NCI-H146 treated with DMSO at 0.1 percent for 48 hours (cell line): Measurements from ENCODE around the gene PUSL1.

Experiments
- DNase-seq: peaks from one replicate; lab custom pipeline; 2025; ENCODE audit not compliant: unreplicated experiment; lab: John Stamatoyannopoulos, UW

PUSL1 gene

DNA sequence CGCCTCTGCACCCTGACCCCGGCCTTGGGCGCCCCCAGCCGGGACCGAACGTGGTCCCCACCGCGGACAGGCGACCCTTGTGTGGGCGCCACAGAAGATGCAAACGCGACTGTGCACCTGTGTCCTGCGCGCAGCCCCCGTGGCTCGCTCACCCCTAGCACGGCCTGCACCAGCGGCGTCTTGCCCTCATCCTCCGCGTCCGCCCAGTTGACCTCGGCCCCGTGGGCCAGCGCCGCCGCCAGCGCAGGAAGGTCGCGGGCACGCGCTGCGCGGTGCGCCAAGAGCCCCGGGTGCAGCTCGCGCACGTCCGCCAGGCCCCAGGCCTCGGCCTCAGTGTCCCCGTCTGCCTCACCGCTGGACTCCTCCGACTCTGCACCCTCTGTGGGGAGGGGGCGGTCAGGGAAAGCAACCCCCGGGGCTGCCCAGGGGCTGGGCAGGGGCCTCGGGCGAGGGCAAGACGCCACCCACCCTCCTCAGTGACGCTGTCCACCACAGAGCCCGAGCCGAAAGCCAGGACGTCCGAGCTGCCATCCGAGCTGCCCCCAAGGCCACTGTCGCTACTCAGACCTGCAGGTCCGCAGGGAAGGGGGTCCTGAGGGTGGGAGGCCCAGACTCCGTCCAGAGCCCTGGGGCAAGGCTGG, 14.0 kb upstream of the PUSL1 start:
- DNase-seq: no peak

DNA sequence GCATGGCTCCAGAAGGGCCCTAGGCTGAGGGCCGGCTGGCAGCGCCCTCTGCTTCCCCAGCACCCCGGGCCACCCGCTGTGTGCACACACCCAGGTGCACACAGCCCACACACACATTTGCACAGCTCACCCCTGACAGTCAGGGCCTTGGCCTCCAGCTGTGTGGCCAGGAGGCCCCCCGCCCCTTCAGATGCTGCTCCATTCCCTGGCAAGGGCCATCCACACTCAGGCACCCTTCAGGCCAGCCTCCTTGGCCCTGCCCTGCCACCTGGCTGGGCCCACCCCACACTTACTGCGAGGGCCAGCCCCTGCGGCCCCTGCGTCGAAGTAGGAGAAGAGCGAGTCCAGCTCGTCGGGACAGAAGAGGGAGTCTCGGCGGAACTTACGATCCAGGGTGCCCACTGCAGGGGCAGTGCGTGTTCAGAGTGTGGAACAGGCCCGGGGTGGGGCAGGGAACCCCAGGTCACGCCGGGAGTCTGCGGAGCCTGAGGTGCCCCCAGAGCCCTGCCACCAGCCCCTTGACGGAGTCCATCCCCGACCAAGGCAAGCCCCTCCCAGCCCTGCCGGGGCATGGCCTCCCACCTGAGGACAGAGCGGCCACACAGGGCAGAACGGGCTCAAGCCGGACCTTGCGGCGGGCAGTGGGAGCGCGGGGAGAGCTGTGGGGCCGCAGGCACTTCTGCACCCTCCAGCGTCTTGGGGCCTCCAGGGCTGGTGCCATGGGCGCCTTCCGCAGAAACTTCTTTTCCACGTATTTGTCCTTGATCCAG, 13.1 kb upstream of the PUSL1 start:
- DNase-seq: no peak

DNA sequence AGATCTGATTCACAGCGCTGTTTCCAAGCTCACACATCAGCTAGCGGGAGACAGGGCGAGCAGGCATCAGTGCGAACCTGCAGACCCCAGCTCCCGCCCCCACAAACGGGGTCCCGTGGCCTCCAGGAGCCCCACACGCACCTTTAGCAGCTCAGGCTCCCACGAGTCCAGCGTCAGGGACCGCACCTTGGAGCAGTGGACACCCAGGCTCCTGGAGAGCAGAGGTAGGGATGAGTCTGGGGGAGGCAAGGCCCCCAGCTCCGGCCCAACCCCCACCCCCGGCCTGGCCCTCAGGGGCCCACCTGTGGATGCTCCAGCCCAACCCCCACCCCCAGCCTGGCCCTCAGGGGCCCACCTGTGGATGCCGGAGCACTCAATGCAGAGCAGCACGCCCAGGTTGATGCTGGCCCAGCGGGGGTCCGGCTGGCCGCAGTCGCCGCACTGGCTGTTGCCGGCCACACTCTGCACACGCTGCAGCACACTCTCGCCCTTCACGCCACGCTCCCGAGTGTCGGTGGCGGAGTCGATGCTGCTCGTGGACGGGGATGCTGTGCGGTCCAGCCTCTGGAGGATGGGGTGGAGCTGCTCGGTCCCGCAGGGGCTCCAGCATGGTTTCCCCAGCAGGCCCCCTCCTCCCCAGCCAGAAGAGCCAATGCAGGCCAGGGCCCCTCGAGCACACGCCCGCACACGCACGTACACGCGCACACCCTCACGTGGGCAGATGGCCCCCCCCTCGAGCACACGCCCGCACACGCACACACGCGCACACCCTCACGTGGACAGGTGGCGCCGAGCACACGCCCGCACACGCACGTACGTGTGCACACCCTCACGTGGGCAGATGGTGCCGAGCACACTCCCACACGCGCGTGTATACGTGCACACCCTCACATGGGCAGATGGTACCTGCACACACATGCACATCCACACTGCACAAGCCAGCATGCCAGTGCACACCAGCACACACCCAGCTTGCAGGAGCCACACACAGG, 12.0 kb upstream of the PUSL1 start:
- DNase-seq: no peak

DNA sequence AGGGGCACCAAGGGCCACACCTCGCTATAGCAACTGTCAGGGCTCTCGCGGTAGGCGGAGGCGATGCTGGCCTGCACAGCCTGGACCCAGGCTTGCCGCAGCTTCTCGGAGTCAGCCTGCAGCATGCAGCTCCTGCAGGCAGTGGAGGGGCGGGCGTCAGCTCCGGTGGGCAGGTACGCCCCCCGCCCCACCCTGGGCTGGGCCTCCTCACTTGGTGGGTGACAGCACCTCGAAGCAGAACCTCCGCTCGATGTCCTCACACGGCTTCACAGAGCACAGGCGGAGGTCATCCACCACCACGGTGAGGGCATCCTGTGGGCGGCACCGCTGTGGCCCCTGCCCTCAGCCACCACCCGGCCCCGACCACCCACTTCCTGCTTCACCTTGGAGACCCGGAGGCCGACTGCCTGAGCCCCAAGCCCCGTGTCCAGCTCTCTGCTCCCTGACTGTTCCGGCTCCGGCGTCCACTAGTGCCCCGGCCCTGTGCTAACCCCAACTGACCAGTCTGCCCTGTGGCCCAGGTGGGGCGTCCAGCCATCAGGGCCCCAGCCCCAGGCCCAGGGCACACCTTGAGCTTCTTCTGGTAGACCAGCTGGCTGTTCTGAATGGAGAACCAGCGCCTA, 10.5 kb upstream of the PUSL1 start:
- no peak for DNase-seq

DNA sequence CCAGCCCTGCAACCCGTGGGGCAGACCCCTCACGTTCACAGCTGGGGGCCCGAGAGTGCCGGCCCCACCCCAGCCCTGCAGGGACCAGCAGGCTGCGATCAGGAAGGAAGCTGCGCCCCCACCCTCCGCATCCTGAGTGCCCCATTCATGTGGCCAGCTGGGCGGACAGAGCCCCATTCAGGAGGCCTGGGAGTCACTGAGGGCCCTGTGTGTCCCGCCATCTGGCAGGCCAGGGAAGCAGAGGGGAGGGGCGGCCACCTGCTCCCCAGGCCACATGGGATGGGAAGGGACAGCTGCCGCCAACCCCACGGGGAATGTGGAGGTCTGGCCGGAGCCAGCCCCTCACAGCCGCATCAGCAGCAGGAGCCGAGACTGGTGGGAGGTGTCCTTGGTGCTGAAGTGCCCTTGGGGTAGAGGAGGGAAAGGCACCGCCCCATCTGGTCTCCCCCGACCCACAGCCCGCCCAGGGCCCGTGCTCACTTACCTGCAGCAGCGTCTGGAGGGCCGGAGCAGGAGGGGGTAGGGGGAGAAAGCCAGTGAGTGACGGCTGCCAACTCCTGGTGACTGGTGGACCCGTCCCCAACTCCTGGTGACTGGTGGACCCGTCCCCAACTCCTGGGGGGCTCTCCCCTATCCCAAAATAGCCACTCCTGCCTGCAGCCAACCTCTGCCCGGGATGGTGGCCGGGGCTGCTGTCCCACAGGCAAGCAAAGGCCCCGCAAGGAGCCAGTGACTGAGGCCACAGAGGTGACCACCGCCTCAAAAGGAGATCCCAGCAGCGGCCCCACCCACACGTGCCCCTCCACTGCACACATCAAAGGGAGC, 9.3 kb upstream of the PUSL1 start:
- DNase-seq: no peak

DNA sequence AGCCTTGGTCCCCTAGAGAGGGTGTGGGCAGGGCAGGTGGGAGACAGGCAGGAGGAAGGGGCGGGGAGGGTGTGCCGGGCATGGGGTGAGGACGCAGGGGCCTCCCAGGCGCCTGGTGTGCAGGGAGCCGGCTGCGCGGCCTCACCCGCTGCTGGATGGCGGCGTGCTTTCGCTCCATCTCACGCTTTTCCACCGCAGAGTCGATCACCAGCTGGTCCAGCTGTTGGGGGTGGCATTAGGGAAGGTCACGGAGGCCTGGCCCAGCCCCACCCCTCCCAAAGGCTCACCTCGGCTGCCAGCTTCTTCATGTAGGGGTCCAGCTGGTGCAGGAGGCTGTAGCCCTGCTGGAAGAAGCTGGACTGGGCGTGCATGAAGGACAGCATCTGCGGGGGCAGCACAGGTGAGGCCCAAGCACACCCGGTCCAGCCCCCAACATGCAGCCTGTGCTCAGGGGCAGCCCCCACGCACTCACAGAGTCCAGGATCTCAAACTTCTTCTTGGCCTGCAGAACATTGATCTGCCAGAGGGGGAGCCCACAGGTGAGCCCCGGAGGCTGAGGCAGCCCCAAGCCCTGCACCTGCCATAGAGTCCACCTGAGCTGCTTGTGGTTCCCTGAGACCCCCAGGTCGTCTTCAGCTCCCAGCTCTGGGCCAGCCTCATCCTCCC, 8.6 kb upstream of the PUSL1 start:
- no peak for DNase-seq

DNA sequence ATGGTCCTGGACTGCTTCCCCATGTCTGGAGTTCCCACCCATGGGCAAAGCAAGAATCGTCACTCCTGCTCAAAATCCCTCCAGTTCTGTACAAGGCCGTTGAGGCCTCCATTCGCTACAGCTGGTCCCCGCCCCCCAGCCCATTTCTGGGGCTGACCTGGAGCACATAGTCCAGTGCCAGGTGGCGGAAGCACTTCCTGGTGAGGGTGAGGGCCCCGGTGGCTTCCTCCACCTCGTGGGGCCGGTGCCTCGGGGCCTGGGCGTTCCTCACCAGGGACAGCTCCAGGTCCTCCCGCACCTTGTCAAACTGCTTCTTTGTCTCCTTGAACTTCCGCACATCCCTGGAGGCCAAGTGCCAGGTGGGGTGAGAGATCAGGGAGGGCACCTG, 8.1 kb upstream of the PUSL1 start:
- DNase-seq: no peak

DNA sequence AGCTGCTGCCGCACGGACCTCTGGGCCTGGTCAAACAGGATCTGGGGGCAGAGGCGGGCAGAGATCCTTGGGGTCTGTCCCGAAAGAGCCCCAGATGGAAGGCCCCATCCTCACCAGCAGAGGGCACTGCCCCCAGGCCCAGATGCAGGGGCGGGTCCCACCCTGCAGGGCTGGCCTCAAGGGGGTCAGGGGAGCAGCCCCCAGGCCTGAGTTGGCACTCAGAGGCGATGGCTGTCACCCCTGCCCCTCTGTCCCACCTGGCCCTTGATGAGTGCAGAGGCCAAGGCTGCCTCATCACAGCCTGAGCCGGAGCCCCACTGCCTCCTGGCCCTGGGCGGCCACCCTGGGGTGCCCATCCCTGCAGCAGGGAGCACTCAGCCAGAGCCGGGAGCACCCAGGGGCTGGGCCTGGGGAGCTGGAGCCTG, 6.4 kb upstream of the PUSL1 start:
- no peak for DNase-seq

DNA sequence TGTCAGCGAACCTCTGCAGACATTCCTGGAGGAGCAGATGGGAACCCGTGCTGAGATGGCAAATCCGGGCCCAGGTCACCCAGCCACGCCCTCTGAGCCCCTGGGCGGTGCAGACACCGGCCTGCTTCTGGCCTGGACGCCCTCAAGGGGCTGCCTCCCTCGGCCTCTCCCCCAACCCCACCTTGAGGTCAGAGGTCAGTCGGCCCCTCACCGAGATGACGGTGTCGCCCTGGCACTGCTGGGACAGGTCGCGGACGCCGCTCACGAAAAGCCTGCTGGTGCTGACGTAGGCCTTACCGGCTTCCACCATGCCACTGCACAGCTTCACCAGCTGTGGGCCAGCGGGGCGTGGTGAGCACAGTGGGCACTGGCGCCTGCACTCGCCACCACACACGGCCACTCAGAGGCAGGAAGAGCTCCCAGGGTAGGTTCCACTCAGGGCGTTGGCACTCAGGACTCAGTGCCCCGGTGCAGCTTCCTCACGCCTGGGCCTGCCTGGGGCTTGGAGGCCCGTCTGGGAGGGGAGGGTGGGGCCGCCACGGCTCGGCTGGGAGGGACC, 5.4 kb upstream of the PUSL1 start:
- DNase-seq: no peak

DNA sequence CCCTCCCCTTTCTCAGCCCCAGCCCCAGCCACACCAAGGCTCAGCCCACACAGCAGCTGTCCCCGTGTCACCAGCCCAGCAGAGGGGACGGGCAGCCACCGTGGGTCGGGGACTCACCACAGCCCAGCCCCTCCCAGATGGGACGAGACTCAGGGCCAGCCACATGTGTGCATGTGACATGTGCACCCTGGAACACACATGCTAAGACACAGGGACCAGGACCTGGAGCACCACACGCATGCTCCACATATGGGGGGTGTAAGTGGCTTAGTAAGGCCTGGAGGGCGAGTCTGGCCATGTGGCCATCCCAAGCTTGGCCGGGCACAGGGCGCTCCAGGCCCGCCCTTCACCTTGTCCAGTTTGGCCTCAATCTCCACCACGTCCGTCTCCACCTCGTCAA, 4.7 kb upstream of the PUSL1 start:
- DNase-seq: no peak

DNA sequence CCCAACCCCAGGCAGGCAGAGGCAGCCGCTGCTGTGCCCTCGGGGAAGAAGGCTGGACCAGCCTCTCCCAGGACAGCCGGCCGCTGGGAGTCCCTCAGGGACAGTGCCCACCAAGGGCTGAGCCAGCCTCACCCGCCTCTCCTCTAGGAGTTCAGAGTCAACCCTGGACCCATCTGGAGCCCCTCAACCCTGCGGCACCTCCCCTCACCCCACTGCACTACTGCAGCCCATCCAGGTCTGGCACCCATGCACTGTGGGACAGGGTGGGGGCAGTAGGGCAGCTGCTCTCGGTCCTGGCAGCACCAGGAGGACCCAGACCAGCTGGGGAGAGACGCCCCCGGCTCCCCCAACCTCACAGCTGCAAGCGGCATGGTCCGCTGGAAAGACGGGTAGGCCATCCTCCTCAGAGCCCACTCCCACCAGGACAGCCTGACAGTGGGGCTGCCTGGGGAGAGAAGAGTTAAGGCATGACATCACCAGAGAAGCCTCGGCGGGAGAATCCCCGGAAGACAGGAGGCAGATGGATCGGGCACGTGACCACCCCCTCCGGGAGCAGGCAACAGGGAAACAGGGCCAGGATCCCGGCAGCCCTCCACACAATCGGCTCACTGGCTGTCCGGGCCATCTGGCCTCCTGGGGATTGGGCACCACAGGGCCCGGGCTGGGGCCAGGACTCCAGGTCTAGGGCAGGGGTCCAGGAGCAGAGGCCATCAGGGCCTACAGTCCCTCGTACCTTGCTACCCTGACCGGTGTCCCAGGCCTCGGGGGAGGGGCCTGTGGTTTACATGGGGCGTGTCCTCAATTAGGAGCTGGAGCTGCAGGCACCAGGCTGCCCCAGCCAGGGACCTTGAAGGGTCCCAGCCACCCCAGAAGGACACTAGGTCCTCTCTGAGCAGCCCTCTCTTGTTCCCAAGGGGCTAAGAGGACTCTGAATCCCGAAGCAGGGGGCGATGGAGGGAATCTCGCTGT, 3.8 kb upstream of the PUSL1 start:
- peak; percentile 10 for DNase-seq

DNA sequence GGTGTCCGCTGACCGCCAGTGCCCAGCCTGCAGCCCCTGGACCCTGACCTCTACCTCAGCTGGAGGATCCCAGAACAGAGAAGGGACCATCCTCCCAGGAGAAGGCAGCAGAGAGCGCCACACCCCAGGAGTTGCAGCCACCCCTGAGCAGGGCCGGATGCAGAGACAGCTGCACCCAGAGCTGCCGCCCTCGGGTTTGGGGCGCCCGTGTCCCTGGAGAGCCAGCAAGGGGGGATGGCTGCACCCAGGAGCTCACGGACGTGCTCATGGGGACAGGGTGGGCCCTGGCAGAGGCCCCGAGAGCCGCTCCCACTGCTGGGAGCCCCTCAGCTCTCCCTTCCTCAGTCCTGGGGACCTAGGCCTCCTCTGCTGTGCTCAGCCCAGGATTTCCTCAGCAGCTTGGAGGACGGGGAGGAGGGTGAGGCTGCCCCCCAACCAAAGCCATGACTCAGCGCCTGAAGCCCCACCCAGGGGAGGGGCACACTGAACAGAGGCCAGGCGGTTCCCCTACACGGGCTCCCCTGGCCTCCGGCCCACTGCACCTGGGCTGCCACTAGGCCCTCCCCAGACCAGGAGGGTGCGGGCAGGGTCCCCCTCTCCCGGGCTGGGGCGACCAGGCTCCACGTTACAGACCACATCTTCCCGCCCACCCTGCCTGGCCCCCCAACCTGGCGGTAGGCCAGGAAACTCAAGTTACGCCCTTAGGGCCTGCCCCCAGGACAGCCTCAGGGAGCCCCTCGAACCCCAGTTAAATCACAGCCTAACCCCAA, 2.9 kb upstream of the PUSL1 start:
- no peak for DNase-seq

DNA sequence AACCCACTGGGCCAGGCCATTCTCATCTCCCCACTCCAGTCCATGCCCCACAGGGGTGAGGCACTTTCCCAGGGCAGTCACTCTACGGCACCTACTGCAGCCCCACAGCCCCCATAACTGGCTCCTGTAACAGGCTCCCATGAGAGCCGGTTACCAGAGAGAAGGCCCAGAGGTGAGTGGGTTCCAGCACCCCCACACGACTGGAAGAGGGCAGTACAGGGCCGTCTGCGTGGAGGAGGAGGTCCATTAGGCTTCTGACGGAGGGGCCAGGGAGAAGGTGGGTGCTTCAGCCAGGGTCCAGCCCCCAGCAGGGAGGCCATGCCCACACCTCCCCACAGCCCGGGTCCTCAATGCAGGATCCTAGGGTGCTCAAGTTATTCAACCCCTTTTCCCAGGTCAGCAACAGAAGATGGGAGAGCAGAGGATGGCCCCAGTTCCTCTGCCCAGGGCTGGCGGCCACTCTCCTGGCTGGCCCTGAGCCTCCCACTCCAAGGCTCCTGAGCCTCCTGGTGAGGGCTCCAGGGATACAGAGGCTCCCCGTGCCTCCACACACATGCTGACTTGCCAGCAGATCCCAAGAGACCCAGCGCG, 2.2 kb upstream of the PUSL1 start:
- no peak for DNase-seq

DNA sequence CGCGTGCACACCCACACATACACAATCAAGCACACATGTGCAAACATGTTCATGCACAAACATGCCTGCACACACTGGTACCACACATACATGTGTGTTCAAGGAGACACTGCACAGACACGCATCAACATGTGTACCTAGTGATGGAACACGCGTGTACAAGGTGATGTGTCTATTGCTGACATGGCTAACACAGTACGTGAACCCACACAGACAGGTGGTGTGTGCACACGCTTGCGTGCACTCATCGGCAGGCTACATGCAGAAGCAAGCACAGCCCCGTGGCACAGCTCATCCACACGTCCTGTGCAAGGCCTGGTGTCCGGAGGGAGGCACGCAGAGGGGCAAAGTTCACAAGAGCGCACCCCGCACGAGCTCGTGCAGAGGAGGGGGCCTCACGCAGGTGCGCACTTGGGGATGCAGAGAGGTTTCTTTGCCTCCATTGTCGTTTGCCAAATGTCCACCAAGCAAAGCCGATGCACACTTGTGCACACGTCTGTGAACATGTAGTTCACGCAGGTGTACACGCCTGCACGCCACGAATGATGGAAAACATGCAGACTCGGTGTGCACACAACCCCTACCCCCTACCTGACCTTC, 1.6 kb upstream of the PUSL1 start:
- no peak for DNase-seq

DNA sequence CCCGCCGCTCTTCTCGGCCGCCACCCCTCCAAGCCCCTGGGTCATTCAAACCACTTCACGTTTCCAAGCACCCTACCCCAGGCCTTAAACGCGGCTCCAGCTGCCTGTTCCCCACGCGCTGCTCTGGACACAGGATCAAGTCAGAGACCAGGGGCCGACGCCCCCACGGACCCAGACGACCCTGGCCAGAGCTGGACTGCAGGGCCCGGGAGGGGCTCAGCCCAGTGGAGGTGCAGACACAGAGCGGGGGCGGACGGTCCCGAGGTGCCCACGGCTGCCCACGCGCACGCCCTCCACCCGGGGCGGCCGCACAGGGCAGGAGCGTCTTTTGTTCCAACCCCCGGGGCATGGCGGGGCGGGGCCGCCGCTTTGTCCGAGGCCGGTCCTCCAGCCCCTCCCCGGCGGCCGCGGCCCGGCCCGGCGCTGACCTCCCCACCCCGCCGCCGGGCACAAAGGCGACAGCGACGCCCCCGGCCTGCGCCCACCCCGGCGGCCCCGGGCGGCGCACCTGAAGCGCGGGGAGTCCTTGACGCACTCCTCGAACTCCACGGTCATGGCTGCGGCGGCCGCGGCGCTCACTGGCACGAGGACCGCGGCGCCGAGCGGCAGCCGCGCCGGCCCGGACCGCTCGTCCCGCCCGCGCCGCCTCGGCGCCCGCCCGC, 1.0 kb upstream of the PUSL1 start:
- DNase-seq: no peak

DNA sequence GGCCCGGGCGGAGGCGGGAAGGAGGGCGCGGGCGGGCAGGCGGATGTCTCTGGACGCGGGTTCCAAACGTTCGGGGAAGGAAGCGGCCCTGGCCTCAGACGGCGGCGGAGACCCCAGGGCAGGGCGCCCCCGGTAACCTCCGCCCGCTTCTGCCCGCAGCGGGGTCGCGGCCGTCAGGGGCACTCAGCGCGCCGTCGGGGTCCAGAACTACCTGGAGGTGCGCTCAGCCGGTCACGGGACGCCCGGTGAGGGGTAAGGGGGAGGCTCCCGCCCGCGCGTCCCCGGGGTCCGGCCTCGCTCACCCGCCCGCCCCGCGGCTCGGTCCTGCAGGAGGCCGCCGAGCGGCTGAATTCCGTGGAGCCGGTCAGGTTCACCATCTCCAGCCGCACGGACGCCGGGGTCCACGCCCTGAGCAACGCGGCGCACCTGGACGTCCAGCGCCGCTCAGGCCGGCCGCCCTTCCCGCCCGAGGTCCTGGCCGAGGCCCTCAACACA, 406 bp downstream of the PUSL1 start:
- DNase-seq: no peak
